CD8-positive, alpha-beta memory T cell (primary cell): Measurements from ENCODE around the gene SYT2. TPM values are rescaled to one million over a fixed set of nuclear protein-coding genes. Genes with fewer than 3 reads are reported as not detected.

Source experiments
- CTCF ChIA-PET: fragments of 350-600 bp; sonication (Branson Sonifier 250); formaldehyde crosslinking; loops from one replicate; lab custom pipeline; 2021; ENCODE audit warnings: antibody characterized with exemption; lab: Charles Lee
- POLR2A ChIA-PET: fragments of 350-600 bp; sonication (Branson Sonifier 250); formaldehyde crosslinking; loops from one replicate; lab custom pipeline; 2021; ENCODE audit warnings: antibody characterized with exemption; lab: Charles Lee
- DNase-seq, 5 donors: peaks; one replicate each; pipeline versions ENCODE4 v3.0.0 to v3.0.0-alpha.2; 2020 to 2022; ENCODE audit warnings: mixed read lengths in 1 of 5
- H3K27ac ChIP-seq: one replicate; pipeline ENCODE4 v1.7.0; 2013; ENCODE audit warnings: low read depth, mild to moderate bottlenecking, low read length, moderate library complexity
- H3K27me3 ChIP-seq: 2 replicates; pipeline ENCODE4 v1.7.0; 2013; ENCODE audit warnings: low read length, mild to moderate bottlenecking; ENCODE audit not compliant: insufficient read depth, poor library complexity, severe bottlenecking
- H3K36me3 ChIP-seq: 2 replicates; pipeline ENCODE4 v1.7.0; 2013; ENCODE audit warnings: mild to moderate bottlenecking, low read length, moderate library complexity; ENCODE audit not compliant: insufficient read depth
- H3K4me1 ChIP-seq: 2 replicates; pipeline ENCODE4 v1.7.0; 2013; ENCODE audit warnings: mild to moderate bottlenecking, low read length, moderate library complexity; ENCODE audit not compliant: insufficient read depth
- H3K4me3 ChIP-seq: 2 replicates; pipeline ENCODE4 v1.7.0; 2013; ENCODE audit warnings: mild to moderate bottlenecking, low read length
- H3K9me3 ChIP-seq: 2 replicates; pipeline ENCODE4 v1.7.0; 2013; ENCODE audit warnings: mild to moderate bottlenecking, low read length
- H3K27ac Mint-ChIP-seq, 8 donors: one replicate each; pipeline ENCODE4 v1.8.0; 2020 to 2021; ENCODE audit warnings: mixed read lengths in 8 of 8, mild to moderate bottlenecking in 6 of 8, inconsistent platforms in 3 of 8, moderate library complexity in 3 of 8
- H3K27me3 Mint-ChIP-seq, 2 donors: one replicate each; pipeline ENCODE4 v1.8.0; 2020 to 2021; ENCODE audit warnings: mixed read lengths in 2 of 2, mild to moderate bottlenecking in 1 of 2, moderate library complexity in 1 of 2
- H3K36me3 Mint-ChIP-seq, 3 donors: one replicate each; pipeline ENCODE4 v1.8.0; 2020 to 2021; ENCODE audit warnings: mixed read lengths in 3 of 3, inconsistent platforms in 1 of 3, mild to moderate bottlenecking in 1 of 3
- H3K4me1 Mint-ChIP-seq, 3 donors: one replicate each; pipeline ENCODE4 v1.8.0; 2020 to 2021; ENCODE audit warnings: mixed read lengths in 3 of 3, inconsistent platforms in 1 of 3, mild to moderate bottlenecking in 1 of 3
- H3K4me3 Mint-ChIP-seq, 7 donors: one replicate each; pipeline ENCODE4 v1.8.0; 2020 to 2021; ENCODE audit warnings: mixed read lengths in 7 of 7, mild to moderate bottlenecking in 6 of 7, moderate library complexity in 4 of 7, inconsistent platforms in 2 of 7
- H3K9me3 Mint-ChIP-seq, 5 donors: one replicate each; pipeline ENCODE4 v1.8.0; 2020 to 2022; ENCODE audit warnings: mixed read lengths in 5 of 5, mild to moderate bottlenecking in 3 of 5, moderate library complexity in 2 of 5, inconsistent platforms in 1 of 5
- polyA plus RNA-seq: library from polyadenylated mRNA; unstranded; fragments of 300-500 nt; fragmentation: Illumina TruSeq; gene quantifications from one replicate; pipeline ENCODE4 v1.2.3, GENCODE V29; 2021
- total RNA-seq, 2 experiments: library from RNA; stranded (reverse); gene quantifications; one replicate each; pipeline ENCODE4 v1.2.3, GENCODE V29; 2021

Gene SYT2
- total and polyA plus RNA-seq, 3 experiments from 2014 or later, result not detected

GRCh38 chr1:202682477-202682876, 27.8 kb downstream of the SYT2 start:
- Histone ChIP-seq H3K27me3 (peaks cover 5% of the 10 kb centered on the region), H3K9me3 (no peaks in the 10 kb centered on the region), H3K4me3 (no peak overlapping the region), H3K36me3 (no peaks in the 10 kb centered on the region), H3K4me1 (no peaks in the 10 kb centered on the region), H3K27ac (no peak overlapping the region)
- ChIA-PET POLR2A (no interaction called here), CTCF (no interaction called here)
- peaks cover 27 to 66% of the 10 kb centered on the region in 2 donors for H3K27me3 Mint-ChIP-seq
- peaks cover 0 to 15% (median 0%) of the 10 kb centered on the region in 3 donors for H3K36me3 Mint-ChIP-seq
- no peaks in the 10 kb centered on the region for H3K4me1 Mint-ChIP-seq
- no peak for DNase-seq
- peaks cover 0 to 9% (median 8%) of the 10 kb centered on the region in 5 donors for H3K9me3 Mint-ChIP-seq
- H3K27ac Mint-ChIP-seq, result no peak overlapping the region
- H3K4me3 Mint-ChIP-seq, result no peak overlapping the region

- H3K9me3 Mint-ChIP-seq, result peaks cover 0 to 13% (median 11%) of the 10 kb centered on the region in 5 donors
- no peak overlapping the region for H3K4me3 Mint-ChIP-seq
- H3K27ac Mint-ChIP-seq, result no peak overlapping the region
- POLR2A ChIA-PET, result no interaction called here
- no peak for DNase-seq
- H3K4me1 Mint-ChIP-seq, result no peaks in the 10 kb centered on the region
- Histone ChIP-seq H3K36me3 (no peaks in the 10 kb centered on the region), H3K4me1 (no peaks in the 10 kb centered on the region), H3K4me3 (no peak overlapping the region), H3K9me3 (no peaks in the 10 kb centered on the region), H3K27ac (no peak overlapping the region), H3K27me3 (peaks cover 5% of the 10 kb centered on the region)
- peaks cover 0 to 21% (median 0%) of the 10 kb centered on the region in 3 donors for H3K36me3 Mint-ChIP-seq
- H3K27me3 Mint-ChIP-seq, result peaks cover 29 to 65% of the 10 kb centered on the region in 2 donors
- CTCF ChIA-PET, result no interaction called here
Observed at GRCh38 chr1:202681736-202682420, 28.4 kb downstream of the SYT2 start.

- POLR2A ChIA-PET, result no interaction called here
- H3K27me3 ChIP-seq, result peaks cover 5% of the 10 kb centered on the region
- no peak overlapping the region for H3K4me3 ChIP-seq
- H3K9me3 ChIP-seq, result no peaks in the 10 kb centered on the region
- no peak for DNase-seq
- CTCF ChIA-PET, result interaction anchor here (1.2 kb wide), 1 partner anchor 22 kb away, joined by 3 read pairs; no protein-coding TSS in a partner anchor
- Mint-ChIP-seq H3K9me3 (peaks cover 0 to 13% (median 11%) of the 10 kb centered on the region in 5 donors), H3K4me1 (no peaks in the 10 kb centered on the region), H3K27me3 (peaks cover 28 to 65% of the 10 kb centered on the region in 2 donors), H3K36me3 (peaks cover 0 to 29% (median 0%) of the 10 kb centered on the region in 3 donors), H3K4me3 (peak overlapping the region in 1 of 7 donors; percentile 76), H3K27ac (no peak overlapping the region)
- H3K4me1 ChIP-seq, result no peaks in the 10 kb centered on the region
- H3K36me3 ChIP-seq, result no peaks in the 10 kb centered on the region
- no peak overlapping the region for H3K27ac ChIP-seq
Observed at GRCh38 chr1:202680586-202681352, 29.5 kb downstream of the SYT2 start.

GRCh38 chr1:202679406-202680177, 30.7 kb downstream of the SYT2 start:
- Histone ChIP-seq H3K27ac (no peak overlapping the region), H3K27me3 (peaks cover 4% of the 10 kb centered on the region), H3K4me1 (no peaks in the 10 kb centered on the region), H3K36me3 (no peaks in the 10 kb centered on the region), H3K4me3 (no peak overlapping the region), H3K9me3 (no peaks in the 10 kb centered on the region)
- Mint-ChIP-seq H3K4me3 (no peak overlapping the region), H3K4me1 (no peaks in the 10 kb centered on the region), H3K9me3 (peaks cover 0 to 13% (median 11%) of the 10 kb centered on the region in 5 donors), H3K27me3 (peaks cover 23 to 63% of the 10 kb centered on the region in 2 donors), H3K36me3 (peaks cover 0 to 29% (median 0%) of the 10 kb centered on the region in 3 donors), H3K27ac (no peak overlapping the region)
- no peak for DNase-seq
- POLR2A ChIA-PET, result no interaction called here
- CTCF ChIA-PET, result interaction anchor here (1.2 kb wide), 1 partner anchor 21 kb away, joined by 3 read pairs; no protein-coding TSS in a partner anchor

- H3K4me1 Mint-ChIP-seq, result no peaks in the 10 kb centered on the region
- no peak overlapping the region for H3K27ac ChIP-seq
- no peaks in the 10 kb centered on the region for H3K36me3 ChIP-seq
- no peak overlapping the region for H3K4me3 Mint-ChIP-seq
- H3K9me3 Mint-ChIP-seq, result peaks cover 0 to 13% (median 11%) of the 10 kb centered on the region in 5 donors
- peaks cover 0 to 29% (median 0%) of the 10 kb centered on the region in 3 donors for H3K36me3 Mint-ChIP-seq
- H3K27me3 ChIP-seq, result no peaks in the 10 kb centered on the region
- ChIA-PET POLR2A (no interaction called here), CTCF (no interaction called here)
- H3K27ac Mint-ChIP-seq, result peak overlapping the region in 2 of 8 donors; percentile 3 to 55
- H3K27me3 Mint-ChIP-seq, result peaks cover 20 to 60% of the 10 kb centered on the region in 2 donors
- no peaks in the 10 kb centered on the region for H3K4me1 ChIP-seq
- H3K4me3 ChIP-seq, result no peak overlapping the region
- DNase-seq, result no peak
- H3K9me3 ChIP-seq, result no peaks in the 10 kb centered on the region
Observed at GRCh38 chr1:202677433-202677832, 32.8 kb downstream of the SYT2 start.

GRCh38 chr1:202673531-202673930, 36.7 kb downstream of the SYT2 start:
- Histone ChIP-seq H3K4me1 (no peaks in the 10 kb centered on the region), H3K27me3 (no peaks in the 10 kb centered on the region), H3K9me3 (no peaks in the 10 kb centered on the region), H3K36me3 (no peaks in the 10 kb centered on the region), H3K4me3 (no peak overlapping the region), H3K27ac (no peak overlapping the region)
- Mint-ChIP-seq H3K27ac (no peak overlapping the region), H3K4me1 (no peaks in the 10 kb centered on the region), H3K36me3 (peaks cover 0 to 22% (median 0%) of the 10 kb centered on the region in 3 donors), H3K9me3 (peaks cover 0 to 11% (median 7%) of the 10 kb centered on the region in 5 donors), H3K4me3 (no peak overlapping the region), H3K27me3 (peaks cover 12 to 33% of the 10 kb centered on the region in 2 donors)
- no peak for DNase-seq
- POLR2A ChIA-PET, result no interaction called here
- CTCF ChIA-PET, result no interaction called here

- DNase-seq, result no peak
- POLR2A ChIA-PET, result no interaction called here
- CTCF ChIA-PET, result interaction anchor here (2.2 kb wide), 1 partner anchor 11 kb away, joined by 6 read pairs; no protein-coding TSS in a partner anchor
Observed at GRCh38 chr1:202671399-202671798, 38.9 kb downstream of the SYT2 start.

More at GRCh38 chr1:202671399-202671798, 38.9 kb downstream of the SYT2 start:
- Histone ChIP-seq H3K9me3 (no peaks in the 10 kb centered on the region), H3K36me3 (no peaks in the 10 kb centered on the region), H3K4me3 (no peak overlapping the region), H3K27me3 (no peaks in the 10 kb centered on the region), H3K4me1 (no peaks in the 10 kb centered on the region), H3K27ac (no peak overlapping the region)
- H3K4me3 Mint-ChIP-seq, result no peak overlapping the region
- H3K9me3 Mint-ChIP-seq, result peaks cover 0 to 1% (median 0%) of the 10 kb centered on the region in 5 donors
- no peak overlapping the region for H3K27ac Mint-ChIP-seq
- H3K4me1 Mint-ChIP-seq, result no peaks in the 10 kb centered on the region
- peaks cover 0 to 6% (median 0%) of the 10 kb centered on the region in 3 donors for H3K36me3 Mint-ChIP-seq
- peaks cover 5 to 23% of the 10 kb centered on the region in 2 donors for H3K27me3 Mint-ChIP-seq
